PC-3 (cell line): ENCODE results near the gene DBNL.

Experiments
- EZH2 ChIP-seq: fragments of 300-600 bp; sonication (generic); IDR thresholded peaks from one replicate; pipeline ENCODE4 v1.6.1; 2017; ENCODE audit warnings: antibody characterized with exemption, mild to moderate bottlenecking, low read length; ENCODE audit not compliant: unreplicated experiment
- EZH2phosphoT487 ChIP-seq: fragments of 300-600 bp; sonication (generic); IDR thresholded peaks from 2 replicates; pipeline ENCODE4 v1.6.1; 2018; ENCODE audit warnings: mild to moderate bottlenecking, antibody characterized with exemption, low read length, borderline replicate concordance

- TF ChIP-seq EZH2 (no peak), EZH2phosphoT487 (no peak)
These were observed 58.5 kb downstream of the DBNL start for GRCh38 chr7:44102846-44103565.
